Adrenal gland (tissue), 5 donors: ENCODE measurements around the gene CKAP2L.

Source experiments
- POLR2A ChIP-seq, 2 donors: fragments of 450-650 bp; IDR thresholded peaks; one replicate each; pipeline ENCODE4 v1.6.1; 2017; ENCODE audit warnings: antibody characterized with exemption in 2 of 2, mild to moderate bottlenecking in 2 of 2, moderate library complexity in 1 of 2
- TF ChIP-seq, protein P1 (sequence below), 6 experiments: fragments of 450-650 bp in 4 of 6; fragments of 200-600 bp in 2 of 6; sonication (generic) in 1 of 6; IDR thresholded peaks; 1 replicate in 5 of 6; 2 replicates in 1 of 6; pipeline versions ENCODE4 v1.5.1 to v1.8.0; 2016 to 2021; ENCODE audit warnings: antibody characterized with exemption in 6 of 6, mild to moderate bottlenecking in 2 of 6, moderate library complexity in 1 of 6
- donor health status: DM: no; HTN: no; CAD: no.

GRCh38 chr2:112813280-112813966 lies 49.0 kb upstream of the CKAP2L start:
- TF ChIP-seq POLR2A (IDR thresholded peaks at IDR 0.05): no peak
- TF ChIP-seq, protein P1, sequence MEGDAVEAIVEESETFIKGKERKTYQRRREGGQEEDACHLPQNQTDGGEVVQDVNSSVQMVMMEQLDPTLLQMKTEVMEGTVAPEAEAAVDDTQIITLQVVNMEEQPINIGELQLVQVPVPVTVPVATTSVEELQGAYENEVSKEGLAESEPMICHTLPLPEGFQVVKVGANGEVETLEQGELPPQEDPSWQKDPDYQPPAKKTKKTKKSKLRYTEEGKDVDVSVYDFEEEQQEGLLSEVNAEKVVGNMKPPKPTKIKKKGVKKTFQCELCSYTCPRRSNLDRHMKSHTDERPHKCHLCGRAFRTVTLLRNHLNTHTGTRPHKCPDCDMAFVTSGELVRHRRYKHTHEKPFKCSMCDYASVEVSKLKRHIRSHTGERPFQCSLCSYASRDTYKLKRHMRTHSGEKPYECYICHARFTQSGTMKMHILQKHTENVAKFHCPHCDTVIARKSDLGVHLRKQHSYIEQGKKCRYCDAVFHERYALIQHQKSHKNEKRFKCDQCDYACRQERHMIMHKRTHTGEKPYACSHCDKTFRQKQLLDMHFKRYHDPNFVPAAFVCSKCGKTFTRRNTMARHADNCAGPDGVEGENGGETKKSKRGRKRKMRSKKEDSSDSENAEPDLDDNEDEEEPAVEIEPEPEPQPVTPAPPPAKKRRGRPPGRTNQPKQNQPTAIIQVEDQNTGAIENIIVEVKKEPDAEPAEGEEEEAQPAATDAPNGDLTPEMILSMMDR (IDR thresholded peaks at IDR 0.05): no peak
